Measurements from ENCODE around the gene RFK. TPM values are rescaled to one million over a fixed set of nuclear protein-coding genes. Genes with fewer than 3 reads are reported as not detected.

Gene RFK
- total and polyA plus RNA-seq, 2 experiments from 2014 or later: 32.0 to 46.6 TPM

DNA sequence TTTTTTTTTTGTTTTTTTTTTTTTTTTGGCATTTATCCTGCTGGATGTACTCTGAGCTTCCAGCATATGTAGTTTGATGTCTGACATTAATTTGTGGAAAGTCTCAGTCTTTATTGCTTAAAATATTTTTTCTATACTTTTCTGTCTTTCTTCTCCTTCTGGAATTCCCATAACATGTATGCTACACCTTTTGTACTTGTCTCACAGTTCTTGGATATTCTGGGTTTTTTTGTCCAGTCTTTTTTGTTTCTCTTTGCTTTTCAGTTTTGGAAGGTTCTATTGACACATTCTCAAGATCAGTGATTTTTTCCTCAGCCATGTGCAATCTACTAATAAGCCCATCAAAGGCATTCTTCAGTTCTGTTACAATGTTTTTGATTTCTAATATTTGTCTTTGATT, 19.4 kb upstream of the RFK start:
- Histone ChIP-seq H3K27me3 (no peaks in the 10 kb centered on the region), H3K4me1 (ENCODE audit: insufficient read depth) (no peaks in the 10 kb centered on the region), H3K79me2 (no peaks in the 10 kb centered on the region), H3K4me3 (no peak overlapping the region), H2AFZ (no peak overlapping the region), H3K4me2 (no peak overlapping the region), H3K36me3 (replicated peaks; ENCODE audit: insufficient read depth, low read depth) (no peaks in the 10 kb centered on the region), H3K9me3 (ENCODE audit: low read depth) (no peaks in the 10 kb centered on the region), H3K9me2 (replicated peaks; ENCODE audit: insufficient read depth) (no peaks in the 10 kb centered on the region), H3K27ac (no peak overlapping the region), H4K20me1 (ENCODE audit: insufficient read depth, poor library complexity, severe bottlenecking) (no peaks in the 10 kb centered on the region)
- TF ChIP-seq EZH2 (IDR thresholded peaks at IDR 0.05; ENCODE audit: borderline replicate concordance): no peak
- TF ChIP-seq EZH2phosphoT487 (IDR thresholded peaks at IDR 0.05; ENCODE audit: low read depth, severe bottlenecking, unreplicated experiment): no peak
- TF ChIP-seq, protein P1, sequence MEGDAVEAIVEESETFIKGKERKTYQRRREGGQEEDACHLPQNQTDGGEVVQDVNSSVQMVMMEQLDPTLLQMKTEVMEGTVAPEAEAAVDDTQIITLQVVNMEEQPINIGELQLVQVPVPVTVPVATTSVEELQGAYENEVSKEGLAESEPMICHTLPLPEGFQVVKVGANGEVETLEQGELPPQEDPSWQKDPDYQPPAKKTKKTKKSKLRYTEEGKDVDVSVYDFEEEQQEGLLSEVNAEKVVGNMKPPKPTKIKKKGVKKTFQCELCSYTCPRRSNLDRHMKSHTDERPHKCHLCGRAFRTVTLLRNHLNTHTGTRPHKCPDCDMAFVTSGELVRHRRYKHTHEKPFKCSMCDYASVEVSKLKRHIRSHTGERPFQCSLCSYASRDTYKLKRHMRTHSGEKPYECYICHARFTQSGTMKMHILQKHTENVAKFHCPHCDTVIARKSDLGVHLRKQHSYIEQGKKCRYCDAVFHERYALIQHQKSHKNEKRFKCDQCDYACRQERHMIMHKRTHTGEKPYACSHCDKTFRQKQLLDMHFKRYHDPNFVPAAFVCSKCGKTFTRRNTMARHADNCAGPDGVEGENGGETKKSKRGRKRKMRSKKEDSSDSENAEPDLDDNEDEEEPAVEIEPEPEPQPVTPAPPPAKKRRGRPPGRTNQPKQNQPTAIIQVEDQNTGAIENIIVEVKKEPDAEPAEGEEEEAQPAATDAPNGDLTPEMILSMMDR (IDR thresholded peaks at IDR 0.05; ENCODE audit: poor library complexity): no peak
- DNase-seq (ENCODE audit: low spot score): no peak

DNA sequence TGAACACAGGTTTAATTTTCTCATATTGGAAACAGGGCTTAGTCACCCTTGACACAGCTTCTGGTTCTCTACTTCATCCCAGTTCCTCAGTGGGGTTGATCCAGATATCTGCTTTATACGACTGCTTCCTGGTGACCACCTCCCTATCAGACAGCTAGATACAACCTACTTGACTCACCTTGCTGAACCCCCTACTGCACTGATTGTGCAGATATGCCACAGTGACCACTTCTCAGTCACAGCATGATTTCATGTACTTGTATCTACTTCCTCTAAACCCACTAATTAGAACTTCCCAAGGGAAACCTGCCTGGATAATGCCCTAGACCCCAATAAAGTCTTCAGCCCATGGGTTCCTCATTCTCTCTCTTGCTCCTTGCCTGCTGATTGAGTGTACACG, 18.4 kb upstream of the RFK start:
- no peaks in the 10 kb centered on the region for H3K79me2 ChIP-seq
- TF ChIP-seq EZH2 (IDR thresholded peaks at IDR 0.05; ENCODE audit: borderline replicate concordance) (no peak), EZH2phosphoT487 (IDR thresholded peaks at IDR 0.05; ENCODE audit: low read depth, severe bottlenecking, unreplicated experiment) (no peak)
- TF ChIP-seq, protein P1 (IDR thresholded peaks at IDR 0.05; ENCODE audit: poor library complexity): no peak
- H4K20me1 ChIP-seq (ENCODE audit: insufficient read depth, poor library complexity, severe bottlenecking): no peaks in the 10 kb centered on the region
- H3K9me2 ChIP-seq (replicated peaks; ENCODE audit: insufficient read depth): no peaks in the 10 kb centered on the region
- H3K4me1 ChIP-seq (ENCODE audit: insufficient read depth): no peaks in the 10 kb centered on the region
- DNase-seq (ENCODE audit: low spot score): no peak
- no peak overlapping the region for H2AFZ ChIP-seq
- H3K4me3 ChIP-seq: no peak overlapping the region
- H3K27me3 ChIP-seq: no peaks in the 10 kb centered on the region
- no peaks in the 10 kb centered on the region for H3K9me3 ChIP-seq (ENCODE audit: low read depth)
- H3K27ac ChIP-seq: no peak overlapping the region
- H3K36me3 ChIP-seq (replicated peaks; ENCODE audit: insufficient read depth, low read depth): no peaks in the 10 kb centered on the region
- no peak overlapping the region for H3K4me2 ChIP-seq
- WGBS (ENCODE audit: low lambda C conversion rate, missing lambda C conversion rate): 66% methylated on average over 2 of the region's 2 CpGs

DNA sequence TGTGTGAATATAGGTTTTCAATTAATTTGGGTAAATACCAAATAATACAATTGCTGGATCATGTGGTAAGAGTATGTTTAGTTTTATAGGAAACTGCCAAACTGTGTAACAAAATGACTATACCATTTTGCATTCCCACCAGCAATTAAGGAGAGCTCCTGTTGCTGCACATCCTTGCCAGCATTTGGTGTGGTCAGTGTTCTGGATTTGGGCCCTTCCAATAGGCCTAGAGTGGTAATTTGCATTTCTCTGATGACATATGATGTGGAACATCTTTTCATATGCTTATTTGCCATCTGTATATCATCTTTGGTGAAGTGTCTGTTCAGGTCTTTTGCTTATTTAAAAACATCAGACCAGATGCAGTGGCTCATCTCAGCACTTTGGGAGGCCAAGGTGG, 11.6 kb upstream of the RFK start:
- Histone ChIP-seq H2AFZ (no peak overlapping the region), H3K27ac (no peak overlapping the region), H4K20me1 (ENCODE audit: insufficient read depth, poor library complexity, severe bottlenecking) (no peaks in the 10 kb centered on the region), H3K79me2 (no peaks in the 10 kb centered on the region), H3K9me3 (ENCODE audit: low read depth) (no peaks in the 10 kb centered on the region), H3K9me2 (replicated peaks; ENCODE audit: insufficient read depth) (no peaks in the 10 kb centered on the region), H3K4me1 (ENCODE audit: insufficient read depth) (no peaks in the 10 kb centered on the region), H3K4me2 (no peak overlapping the region), H3K27me3 (no peaks in the 10 kb centered on the region), H3K4me3 (no peak overlapping the region), H3K36me3 (replicated peaks; ENCODE audit: insufficient read depth, low read depth) (no peaks in the 10 kb centered on the region)
- DNase-seq (ENCODE audit: low spot score): no peak
- no peak for TF ChIP-seq EZH2phosphoT487 (IDR thresholded peaks at IDR 0.05; ENCODE audit: low read depth, severe bottlenecking, unreplicated experiment)
- TF ChIP-seq, protein P1 (IDR thresholded peaks at IDR 0.05; ENCODE audit: poor library complexity): no peak
- TF ChIP-seq EZH2 (IDR thresholded peaks at IDR 0.05; ENCODE audit: borderline replicate concordance): no peak

DNA sequence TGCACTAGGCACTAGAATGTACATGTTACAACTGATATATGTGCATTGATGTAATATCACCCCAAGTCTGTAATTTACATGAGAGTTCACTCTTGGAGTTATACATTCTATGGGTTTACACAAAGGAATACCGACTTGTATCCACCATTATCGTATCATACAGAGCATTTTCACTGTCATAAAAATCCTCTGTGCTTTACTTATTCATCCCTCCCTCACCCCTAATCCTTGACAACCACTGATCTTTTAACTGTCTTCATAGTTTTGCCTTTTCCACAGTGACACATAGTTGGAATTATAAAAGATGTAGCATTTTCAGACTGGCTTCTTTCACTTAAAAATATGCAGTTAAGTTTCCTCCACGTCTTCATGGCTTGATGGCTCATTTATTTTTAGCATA, 11.1 kb upstream of the RFK start:
- 86% methylated on average over 3 of the region's 3 CpGs for WGBS (ENCODE audit: low lambda C conversion rate, missing lambda C conversion rate)
- Histone ChIP-seq H3K9me3 (ENCODE audit: low read depth) (no peaks in the 10 kb centered on the region), H3K4me2 (no peak overlapping the region), H3K27me3 (no peaks in the 10 kb centered on the region), H4K20me1 (ENCODE audit: insufficient read depth, poor library complexity, severe bottlenecking) (no peaks in the 10 kb centered on the region), H2AFZ (no peak overlapping the region), H3K36me3 (replicated peaks; ENCODE audit: insufficient read depth, low read depth) (no peaks in the 10 kb centered on the region), H3K9me2 (replicated peaks; ENCODE audit: insufficient read depth) (no peaks in the 10 kb centered on the region), H3K27ac (no peak overlapping the region), H3K4me1 (ENCODE audit: insufficient read depth) (no peaks in the 10 kb centered on the region), H3K79me2 (no peaks in the 10 kb centered on the region), H3K4me3 (no peak overlapping the region)
- DNase-seq (ENCODE audit: low spot score): no peak
- TF ChIP-seq EZH2 (IDR thresholded peaks at IDR 0.05; ENCODE audit: borderline replicate concordance) (no peak), EZH2phosphoT487 (IDR thresholded peaks at IDR 0.05; ENCODE audit: low read depth, severe bottlenecking, unreplicated experiment) (no peak)
- TF ChIP-seq, protein P1 (IDR thresholded peaks at IDR 0.05; ENCODE audit: poor library complexity): no peak
